Measurements from ENCODE around the gene YJEFN3.

DNA sequence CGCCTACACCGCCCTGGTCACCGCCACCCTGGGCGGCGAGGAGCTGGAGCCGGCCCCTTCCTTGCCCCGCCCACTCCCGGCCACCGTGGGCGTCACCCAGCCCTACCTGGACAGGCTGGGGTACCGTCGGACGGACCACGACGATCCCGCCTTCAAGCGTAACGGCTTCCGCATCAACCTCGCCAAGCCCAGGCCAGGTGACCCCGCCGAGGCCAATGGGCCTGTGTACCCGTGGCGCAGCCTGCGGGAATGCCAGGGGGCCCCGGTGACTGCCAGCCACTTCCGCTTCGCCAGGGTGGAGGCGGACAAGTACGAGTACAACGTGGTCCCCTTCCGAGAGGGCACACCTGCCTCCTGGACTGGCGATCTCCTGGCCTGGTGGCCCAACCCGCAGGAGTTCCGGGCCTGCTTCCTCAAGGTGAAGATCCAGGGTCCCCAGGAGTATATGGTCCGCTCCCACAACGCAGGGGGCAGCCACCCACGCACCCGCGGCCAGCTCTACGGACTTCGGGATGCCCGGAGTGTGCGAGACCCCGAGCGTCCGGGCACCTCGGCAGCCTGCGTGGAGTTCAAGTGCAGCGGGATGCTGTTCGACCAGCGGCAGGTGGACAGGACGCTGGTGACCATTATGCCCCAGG lies 16.4 kb downstream of the YJEFN3 start:
- TF ChIP-seq, protein P1, sequence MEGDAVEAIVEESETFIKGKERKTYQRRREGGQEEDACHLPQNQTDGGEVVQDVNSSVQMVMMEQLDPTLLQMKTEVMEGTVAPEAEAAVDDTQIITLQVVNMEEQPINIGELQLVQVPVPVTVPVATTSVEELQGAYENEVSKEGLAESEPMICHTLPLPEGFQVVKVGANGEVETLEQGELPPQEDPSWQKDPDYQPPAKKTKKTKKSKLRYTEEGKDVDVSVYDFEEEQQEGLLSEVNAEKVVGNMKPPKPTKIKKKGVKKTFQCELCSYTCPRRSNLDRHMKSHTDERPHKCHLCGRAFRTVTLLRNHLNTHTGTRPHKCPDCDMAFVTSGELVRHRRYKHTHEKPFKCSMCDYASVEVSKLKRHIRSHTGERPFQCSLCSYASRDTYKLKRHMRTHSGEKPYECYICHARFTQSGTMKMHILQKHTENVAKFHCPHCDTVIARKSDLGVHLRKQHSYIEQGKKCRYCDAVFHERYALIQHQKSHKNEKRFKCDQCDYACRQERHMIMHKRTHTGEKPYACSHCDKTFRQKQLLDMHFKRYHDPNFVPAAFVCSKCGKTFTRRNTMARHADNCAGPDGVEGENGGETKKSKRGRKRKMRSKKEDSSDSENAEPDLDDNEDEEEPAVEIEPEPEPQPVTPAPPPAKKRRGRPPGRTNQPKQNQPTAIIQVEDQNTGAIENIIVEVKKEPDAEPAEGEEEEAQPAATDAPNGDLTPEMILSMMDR (IDR thresholded peaks at IDR 0.05; ENCODE audit: low read length): no peak
- TF ChIP-seq EZH2 (IDR thresholded peaks at IDR 0.05; ENCODE audit: borderline replicate concordance, low read length): no peak

Measured in OCI-LY1 (cell line).